Fibroblast of upper back skin (primary cell): ENCODE measurements around the gene FAM83C.
"Not testable (repeated sequence)": the region's sequence is repeated elsewhere in the genome, so short reads cannot be mapped to it uniquely, and the experiment has no call there.

Experiments
- DNase-seq: peaks from one replicate; pipeline ENCODE4 v3.0.0-alpha.2; 2013

FAM83C gene

GRCh38 chr20:35317416-35318210 is 25.4 kb upstream of the FAM83C start:
- no peak for DNase-seq

DNA sequence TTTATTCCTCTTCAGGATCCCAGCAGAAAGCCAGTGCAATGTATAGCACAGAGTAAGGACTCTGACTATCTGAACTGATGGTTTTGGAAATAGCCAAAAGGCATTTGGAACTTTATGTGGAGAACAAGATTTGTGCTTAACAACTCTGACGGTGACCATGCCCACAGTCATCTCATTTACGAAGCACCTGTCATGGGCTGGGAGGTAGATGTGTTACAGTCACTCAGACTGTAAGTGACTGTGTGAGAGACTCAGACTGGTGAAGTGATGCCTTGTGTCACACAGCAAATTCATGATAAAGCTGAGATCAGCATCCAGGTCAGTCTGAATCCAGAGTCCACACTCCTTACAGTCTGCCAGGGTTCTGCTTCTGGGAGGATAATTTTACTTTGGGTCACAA is 23.9 kb upstream of the FAM83C start:
- no peak for DNase-seq

DNA sequence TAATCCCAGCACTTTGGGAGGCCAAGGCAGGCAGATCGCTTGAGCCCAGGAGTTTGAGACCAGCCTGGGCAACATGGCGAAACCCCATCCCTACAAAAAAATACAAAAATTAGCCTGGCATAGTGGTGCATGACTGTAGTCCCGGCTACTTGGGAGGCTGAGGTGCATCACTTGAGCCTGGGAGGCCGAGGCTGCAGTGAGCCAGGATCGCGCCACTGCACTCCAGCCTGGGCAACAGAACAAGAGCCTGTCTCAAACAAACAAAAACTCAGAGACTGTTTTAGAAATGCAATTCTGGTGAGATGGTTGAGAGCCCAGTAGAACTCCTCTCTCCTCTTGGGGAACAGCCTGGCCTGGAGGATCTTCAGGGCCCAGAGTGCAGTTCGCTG is 23.4 kb upstream of the FAM83C start:
- not testable (repeated sequence) for DNase-seq

- DNase-seq = peak; percentile 53
Observed at GRCh38 chr20:35314816-35315631, 22.8 kb upstream of the FAM83C start.

DNA sequence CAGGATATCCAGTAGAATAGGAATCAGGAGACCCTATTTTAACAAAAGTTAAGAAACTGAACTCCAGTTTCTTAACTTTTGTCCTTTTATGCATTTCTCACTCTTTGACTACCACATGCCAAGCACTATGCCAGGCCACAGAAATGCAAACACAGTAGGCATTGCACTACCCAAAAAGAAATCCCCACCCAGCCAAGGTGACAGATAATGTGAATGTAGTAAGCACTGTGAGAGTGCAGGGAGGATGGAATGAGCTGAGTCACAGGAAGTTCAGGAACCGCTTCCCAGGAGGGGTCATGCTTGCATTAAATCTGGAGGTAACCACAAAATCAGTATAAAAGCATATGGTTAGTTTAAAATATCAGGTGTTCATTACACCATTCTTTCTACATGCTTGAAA is 20.1 kb upstream of the FAM83C start:
- peak; percentile 93 for DNase-seq

- no peak for DNase-seq
Observed at GRCh38 chr20:35311822-35312221, 19.6 kb upstream of the FAM83C start.

DNA sequence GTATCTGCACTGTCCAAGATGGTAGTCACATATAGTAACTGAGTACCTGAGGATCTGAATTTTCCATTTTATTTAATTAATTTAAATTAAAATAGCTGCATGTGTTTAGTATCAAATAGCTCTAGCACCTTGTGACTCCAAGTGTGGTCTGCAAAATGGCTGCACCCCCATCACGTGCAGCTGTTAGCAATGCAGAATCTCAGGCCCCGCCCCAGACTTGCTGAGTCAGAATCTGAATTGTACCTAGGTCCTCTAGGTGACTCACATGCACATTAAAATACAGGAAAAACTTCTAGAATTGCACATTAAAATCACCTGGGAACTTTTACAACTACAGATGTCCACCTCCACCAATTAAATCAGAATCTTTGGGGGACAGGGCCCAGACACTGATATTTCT is 19.2 kb upstream of the FAM83C start:
- DNase-seq = peak; percentile 39

DNA sequence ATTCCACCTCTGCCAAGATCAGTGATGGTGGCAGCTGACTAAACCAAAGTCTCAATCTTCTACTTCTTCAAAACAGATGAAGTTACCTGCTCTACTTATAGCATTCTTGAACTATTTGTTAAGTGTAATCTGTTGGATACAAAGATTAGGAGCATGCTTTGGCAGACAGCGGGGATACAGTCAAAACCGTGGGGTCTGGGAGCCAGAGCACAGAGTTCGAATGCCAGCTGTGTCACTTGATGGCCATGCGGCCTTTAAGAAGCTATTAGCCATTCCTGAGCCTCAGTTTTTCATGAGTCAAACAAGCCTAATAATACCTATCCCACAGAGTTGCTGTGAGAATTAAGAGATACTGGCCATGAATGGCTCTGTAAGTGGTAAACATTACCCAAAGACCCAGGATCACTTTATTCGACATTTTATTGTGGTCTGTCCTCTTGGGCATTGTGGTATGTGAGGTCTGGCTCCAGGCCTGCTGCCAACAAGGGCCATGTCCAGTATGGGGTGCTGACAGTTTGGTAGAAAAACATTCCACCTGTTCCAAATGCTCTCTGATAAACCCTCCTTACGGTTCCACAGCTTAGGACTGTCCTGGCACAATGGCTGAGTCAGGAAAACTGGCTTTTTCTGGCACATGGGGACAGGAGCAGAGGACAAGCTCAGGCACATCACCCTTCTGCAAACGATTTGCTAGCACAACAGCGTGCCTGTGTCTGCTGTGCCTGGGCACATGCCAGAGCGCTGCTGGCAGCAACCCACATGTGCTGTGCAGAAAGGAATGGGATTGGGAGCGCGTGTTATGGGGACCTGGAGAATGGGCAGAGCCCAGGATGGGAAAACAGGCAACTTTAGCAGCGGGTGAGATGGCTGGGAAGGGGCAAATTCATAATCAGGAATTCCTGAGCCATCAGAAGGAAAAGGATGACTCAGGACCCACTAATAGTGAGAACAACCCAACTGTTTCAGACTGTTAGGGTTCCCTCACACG is 15.7 kb upstream of the FAM83C start:
- peak; percentile 80 for DNase-seq

DNA sequence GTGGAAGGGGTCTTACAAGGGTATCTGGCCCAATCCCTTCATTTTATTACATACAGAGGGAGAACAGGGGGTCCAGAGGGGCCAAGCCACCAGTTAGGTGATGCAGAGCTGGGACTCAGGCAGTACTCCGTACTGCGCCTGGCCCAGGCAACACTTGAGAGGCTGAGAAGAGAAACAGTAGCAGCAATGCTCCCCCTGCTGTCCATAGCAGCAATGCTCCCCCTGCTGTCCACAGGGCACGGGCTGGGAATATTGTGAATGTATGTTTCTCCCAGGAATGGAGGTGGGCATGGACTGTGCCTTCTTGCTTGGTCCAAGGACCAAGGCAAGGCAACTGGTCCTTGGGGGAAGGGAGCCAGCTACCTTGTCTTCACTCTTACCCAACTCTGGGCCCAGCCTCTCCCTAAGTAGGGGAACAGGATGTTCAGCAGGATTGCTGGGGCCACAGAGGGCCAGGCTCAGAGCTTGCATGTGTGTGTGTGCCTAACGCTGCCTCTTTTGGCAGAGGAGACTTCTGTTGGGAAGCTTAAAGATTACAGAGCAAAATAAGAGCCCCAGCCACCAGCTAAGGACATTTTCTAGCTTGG is 14.8 kb upstream of the FAM83C start:
- DNase-seq = peak; percentile 81

DNA sequence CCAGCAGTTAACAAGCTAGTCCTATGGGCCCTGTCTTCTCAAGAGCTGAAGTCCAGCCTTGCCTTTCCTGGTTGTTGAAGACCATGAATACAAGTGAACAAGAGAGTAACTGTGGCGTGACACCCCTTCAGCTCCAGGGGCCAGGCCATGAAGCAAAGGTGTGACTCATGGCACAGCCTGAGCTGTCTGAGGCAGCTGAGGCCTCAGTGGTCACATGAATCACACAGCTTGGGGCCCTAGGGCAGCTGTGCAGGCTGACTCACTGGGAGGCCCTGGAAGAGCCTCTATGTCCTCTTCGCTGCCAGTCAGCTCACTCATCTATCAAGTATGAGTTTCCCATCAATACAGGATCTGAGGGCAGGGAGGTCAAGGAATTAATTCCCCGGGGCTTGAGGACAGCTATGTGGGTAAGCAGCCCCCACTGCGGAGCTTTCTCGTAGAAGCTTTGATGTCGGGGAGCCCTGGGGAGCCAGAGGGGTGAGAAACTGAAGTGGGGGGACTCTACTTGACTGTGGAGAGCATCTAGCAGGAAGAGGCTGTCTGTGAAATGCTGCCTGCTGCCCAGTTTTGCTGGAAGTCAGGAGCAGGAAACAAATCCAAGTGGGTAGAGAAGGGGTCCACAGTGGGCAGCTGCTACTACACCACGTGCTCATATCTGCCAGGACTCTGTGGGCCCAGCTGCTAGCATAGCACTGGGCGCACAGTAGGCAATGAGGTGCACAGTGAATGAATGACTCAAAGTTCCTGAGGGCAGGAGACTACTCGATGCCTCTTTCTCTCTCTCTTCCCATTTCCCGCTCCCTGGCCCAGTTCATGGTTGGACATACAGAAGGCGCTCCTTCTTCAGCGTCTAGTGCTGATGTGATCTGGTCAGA is 13.7 kb upstream of the FAM83C start:
- peak; percentile 100 for DNase-seq

GRCh38 chr20:35304956-35305355 is 12.7 kb upstream of the FAM83C start:
- no peak for DNase-seq

- peak; percentile 90 for DNase-seq
Observed at GRCh38 chr20:35303735-35304491, 11.7 kb upstream of the FAM83C start.

- no peak for DNase-seq
Observed at GRCh38 chr20:35303382-35303734, 11.1 kb upstream of the FAM83C start.

GRCh38 chr20:35302421-35303335 is 10.5 kb upstream of the FAM83C start:
- peak; percentile 74 for DNase-seq

- no peak for DNase-seq
Observed at GRCh38 chr20:35301426-35301825, 9.2 kb upstream of the FAM83C start.

- no peak for DNase-seq
Observed at GRCh38 chr20:35300469-35301262, 8.4 kb upstream of the FAM83C start.

GRCh38 chr20:35299780-35300179 is 7.6 kb upstream of the FAM83C start:
- no peak for DNase-seq

GRCh38 chr20:35298264-35298663 is 6.0 kb upstream of the FAM83C start:
- no peak for DNase-seq

DNA sequence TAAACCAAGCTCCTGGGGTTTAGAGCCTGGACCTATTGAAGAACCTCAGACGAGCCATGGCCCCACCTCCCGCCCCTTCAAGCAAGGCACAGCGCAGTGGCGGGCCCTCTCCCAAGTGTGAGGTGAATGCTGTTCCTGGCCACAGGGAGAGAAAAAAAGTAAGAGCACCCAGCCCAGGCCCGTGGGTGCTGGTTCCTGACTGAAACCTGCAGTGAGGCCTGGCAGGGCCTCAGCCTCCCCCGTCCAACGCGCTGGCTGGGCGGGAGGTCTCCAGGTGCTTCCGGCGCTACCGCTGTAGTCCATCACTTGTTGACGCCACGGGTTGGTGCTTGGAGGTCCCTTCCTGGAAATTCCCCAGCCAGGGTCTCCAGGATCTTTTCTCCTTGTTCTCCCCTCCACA is 5.5 kb upstream of the FAM83C start:
- no peak for DNase-seq
